Measurements from ENCODE around the gene SLIT3.

Gene SLIT3

DNA sequence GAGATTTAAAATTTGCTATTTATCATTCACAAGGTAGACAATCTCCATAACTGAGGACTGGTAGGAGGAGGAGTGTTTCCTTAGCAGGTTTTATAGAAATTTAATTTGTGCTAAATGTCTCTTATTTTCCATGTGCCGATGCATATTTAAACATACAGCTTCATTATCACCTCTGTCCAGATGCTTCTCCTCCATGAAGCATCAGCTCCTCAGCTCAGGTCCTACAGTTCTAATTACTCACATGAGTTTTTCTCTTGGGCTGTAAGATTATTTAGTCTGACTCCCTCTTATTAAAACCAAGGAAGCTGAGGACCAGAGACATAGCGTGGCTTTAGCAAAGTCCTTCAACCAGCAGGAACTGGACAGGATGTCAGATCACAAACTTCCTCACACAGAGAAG is 421.6 kb downstream of the SLIT3 start:
- no peak overlapping the region for H3K4me3 ChIP-seq (ENCODE audit: low read depth, low read length)
- TF ChIP-seq, protein P1, sequence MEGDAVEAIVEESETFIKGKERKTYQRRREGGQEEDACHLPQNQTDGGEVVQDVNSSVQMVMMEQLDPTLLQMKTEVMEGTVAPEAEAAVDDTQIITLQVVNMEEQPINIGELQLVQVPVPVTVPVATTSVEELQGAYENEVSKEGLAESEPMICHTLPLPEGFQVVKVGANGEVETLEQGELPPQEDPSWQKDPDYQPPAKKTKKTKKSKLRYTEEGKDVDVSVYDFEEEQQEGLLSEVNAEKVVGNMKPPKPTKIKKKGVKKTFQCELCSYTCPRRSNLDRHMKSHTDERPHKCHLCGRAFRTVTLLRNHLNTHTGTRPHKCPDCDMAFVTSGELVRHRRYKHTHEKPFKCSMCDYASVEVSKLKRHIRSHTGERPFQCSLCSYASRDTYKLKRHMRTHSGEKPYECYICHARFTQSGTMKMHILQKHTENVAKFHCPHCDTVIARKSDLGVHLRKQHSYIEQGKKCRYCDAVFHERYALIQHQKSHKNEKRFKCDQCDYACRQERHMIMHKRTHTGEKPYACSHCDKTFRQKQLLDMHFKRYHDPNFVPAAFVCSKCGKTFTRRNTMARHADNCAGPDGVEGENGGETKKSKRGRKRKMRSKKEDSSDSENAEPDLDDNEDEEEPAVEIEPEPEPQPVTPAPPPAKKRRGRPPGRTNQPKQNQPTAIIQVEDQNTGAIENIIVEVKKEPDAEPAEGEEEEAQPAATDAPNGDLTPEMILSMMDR (IDR thresholded peaks at IDR 0.05; ENCODE audit: low read depth, low read length): no peak

DNA sequence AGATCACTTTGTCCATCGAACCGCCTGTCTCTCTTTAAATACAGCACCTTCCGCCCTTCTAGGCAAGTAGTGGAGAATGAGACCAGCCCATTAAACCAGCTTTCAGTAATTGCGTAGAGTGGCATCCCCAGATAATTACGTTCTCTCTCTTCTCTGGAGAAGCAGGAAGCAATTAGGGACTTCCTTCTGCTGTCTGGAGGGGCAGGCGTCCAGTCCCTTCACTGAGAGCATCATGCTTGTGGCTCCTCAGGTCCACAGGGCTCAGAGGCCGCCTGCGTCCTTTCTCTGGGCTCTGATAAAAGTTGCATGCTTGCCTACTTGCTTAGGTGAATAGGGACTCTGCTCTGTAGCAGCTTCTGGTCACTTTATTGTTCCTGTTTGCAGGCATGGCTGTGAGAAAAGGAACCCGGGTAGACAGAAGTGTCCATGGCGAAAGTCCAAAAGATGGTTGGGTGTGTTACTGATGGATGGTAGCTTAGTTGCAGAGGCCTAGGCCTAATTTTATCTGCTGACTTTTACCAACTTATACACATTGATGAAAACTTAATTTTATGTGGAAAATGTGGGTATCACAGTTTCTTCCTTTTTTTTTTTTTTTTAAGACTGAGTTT is 422.7 kb downstream of the SLIT3 start:
- no peak overlapping the region for H3K4me3 ChIP-seq (ENCODE audit: low read depth, low read length)
- TF ChIP-seq, protein P1 (IDR thresholded peaks at IDR 0.05; ENCODE audit: low read depth, low read length): no peak

DNA sequence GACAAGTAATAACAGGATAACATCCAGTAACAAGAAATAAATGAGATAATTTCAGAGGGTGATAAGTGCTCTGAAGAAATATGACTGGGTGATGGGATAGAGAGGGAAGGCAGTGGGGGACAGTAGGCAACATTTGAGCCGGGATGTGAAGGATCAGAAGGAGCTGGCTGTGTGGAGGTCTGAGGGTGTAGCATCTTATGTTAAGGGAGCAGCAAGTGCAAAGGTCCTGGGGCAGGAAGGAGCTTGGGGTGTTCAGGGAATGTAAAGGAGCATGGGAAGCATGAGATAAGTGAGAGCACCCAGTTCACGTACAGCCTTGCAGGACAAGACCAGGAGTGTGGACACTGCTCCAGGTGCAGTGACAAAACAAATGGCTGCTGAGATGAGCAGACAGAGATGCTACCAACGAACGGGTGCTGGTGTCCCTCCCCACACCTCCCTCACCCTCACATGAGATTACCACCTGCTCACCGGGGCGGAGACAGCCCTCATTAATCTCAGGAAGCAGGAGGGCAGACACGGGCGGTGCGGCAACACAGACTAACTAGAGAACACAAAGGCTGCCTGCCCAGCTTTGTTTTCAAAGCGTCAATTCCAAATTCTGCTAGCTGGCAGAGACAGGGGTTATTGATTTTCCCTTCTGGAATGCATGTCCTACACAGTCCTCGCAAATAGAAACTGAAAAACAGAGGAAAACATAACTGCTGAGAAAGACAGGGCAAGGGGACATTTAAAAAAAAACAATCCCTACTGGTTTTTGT is 423.6 kb downstream of the SLIT3 start:
- TF ChIP-seq, protein P1 (IDR thresholded peaks at IDR 0.05; ENCODE audit: low read depth, low read length): no peak
- H3K4me3 ChIP-seq (ENCODE audit: low read depth, low read length): no peak overlapping the region

DNA sequence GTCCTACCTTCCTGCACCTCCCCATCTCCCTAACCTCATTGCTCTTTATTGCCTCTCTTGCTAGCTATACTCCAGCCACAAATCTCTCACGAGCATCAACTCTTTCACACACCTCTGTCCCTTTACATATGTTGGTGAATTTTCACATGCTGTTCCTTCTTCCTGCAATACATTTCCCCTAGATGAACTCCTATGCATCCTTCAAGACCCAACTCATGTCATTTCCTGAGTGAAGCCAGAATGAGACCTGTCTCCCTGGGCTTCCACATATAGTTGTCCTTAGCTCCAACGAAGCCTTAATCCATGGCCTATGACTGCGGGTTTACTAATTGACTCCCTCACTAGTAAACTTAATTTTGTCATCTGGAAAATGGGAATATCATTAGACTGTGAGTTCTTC is 424.5 kb downstream of the SLIT3 start:
- TF ChIP-seq, protein P1 (IDR thresholded peaks at IDR 0.05; ENCODE audit: low read depth, low read length): no peak
- H3K4me3 ChIP-seq (ENCODE audit: low read depth, low read length): no peak overlapping the region

DNA sequence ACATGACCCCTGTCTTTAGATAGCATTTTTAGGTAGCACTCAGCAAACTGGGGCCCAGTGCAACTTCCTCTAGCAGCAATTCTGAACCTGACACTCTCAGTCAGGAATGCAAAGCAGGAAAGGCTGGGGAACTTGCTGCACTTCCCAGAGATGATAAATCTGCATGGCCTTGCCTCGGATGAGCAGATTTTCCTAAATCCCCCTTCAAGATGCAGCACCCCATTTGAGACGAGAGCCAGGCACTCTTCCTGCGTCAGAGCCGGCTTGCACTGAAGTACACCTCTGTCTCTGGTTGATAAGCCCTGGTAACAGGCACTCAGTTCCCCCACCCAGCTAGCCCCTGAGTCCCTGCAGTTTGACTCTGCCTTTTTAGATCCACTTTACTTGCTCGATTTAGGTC is 425.1 kb downstream of the SLIT3 start:
- H3K4me3 ChIP-seq (ENCODE audit: low read depth, low read length): no peak overlapping the region
- TF ChIP-seq, protein P1 (IDR thresholded peaks at IDR 0.05; ENCODE audit: low read depth, low read length): no peak

DNA sequence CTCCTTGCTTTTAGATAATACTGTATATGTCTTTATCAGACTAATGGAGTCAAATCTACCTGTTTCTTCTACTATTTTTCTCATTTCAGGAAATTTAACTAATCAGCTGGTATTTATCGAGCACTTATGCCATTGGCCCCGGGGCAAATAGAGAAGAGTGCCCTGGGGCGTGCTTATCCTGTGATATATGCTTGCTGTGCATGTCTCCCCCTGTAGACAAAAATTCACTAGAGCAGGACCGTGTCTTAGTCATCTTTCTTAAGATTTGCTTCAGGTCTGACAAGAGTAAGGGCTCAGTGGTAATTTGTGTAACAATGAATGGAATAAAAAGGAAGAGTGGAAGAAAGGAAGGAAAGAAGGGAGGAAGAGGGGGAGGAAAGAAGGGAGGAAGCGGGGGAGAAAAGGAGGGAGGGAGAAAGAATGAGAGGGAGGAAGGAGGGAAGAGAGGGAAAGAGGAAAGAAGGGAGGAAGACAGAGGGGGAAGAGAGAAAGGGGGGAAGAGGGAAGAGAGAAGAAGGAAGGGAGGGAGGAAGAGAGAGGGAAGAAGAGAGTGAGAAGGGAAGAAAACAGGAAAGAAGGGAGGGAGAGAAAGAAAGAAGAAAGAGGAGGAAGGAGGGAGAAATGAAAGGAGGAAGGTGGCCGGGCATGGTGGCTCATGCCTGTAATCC is 426.1 kb downstream of the SLIT3 start:
- no peak overlapping the region for H3K4me3 ChIP-seq (ENCODE audit: low read depth, low read length)
- TF ChIP-seq, protein P1 (IDR thresholded peaks at IDR 0.05; ENCODE audit: low read depth, low read length): no peak

DNA sequence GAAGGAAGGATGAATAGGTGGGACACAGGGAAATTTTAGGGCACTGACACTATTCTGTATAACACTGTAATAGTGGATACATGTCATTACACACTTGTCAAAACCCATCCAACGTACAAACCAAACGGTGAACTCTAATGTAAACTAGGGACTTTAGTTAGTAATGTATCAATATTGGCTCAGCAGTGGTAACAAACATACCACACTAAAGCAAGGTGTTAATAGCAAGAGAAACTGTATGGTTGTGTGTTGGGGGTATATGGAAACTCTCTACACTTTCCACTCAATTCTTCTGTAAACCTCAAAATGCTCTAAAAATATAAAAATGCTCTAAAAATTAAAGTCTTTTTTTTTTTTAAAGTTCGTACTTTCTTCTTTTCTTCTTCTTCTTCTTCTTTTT is 428.7 kb downstream of the SLIT3 start:
- TF ChIP-seq, protein P1 (IDR thresholded peaks at IDR 0.05; ENCODE audit: low read depth, low read length): no peak
- no peak overlapping the region for H3K4me3 ChIP-seq (ENCODE audit: low read depth, low read length)

All from WI38 (cell line).